ENCODE measurements around the gene CD63.

- TF ChIP-seq POLR2A (IDR thresholded peaks at IDR 0.05; ENCODE audit: low read depth, low read length) (no peak), POLR2AphosphoS5 (IDR thresholded peaks at IDR 0.05; ENCODE audit: low read depth, low read length) (no peak), TAF1 (IDR thresholded peaks at IDR 0.05; ENCODE audit: borderline replicate concordance, low read depth, low read length) (no peak)
Measured at GRCh38 chr12:55777856-55778255, 49.0 kb upstream of the CD63 start.
